NCI-H2227 treated with DMSO at 0.1 percent for 48 hours (cell line): ENCODE data around the gene PARP6.
"Not testable (repeated sequence)": the region's sequence is repeated elsewhere in the genome, so short reads cannot be mapped to it uniquely, and the experiment has no call there.

ENCODE experiments used
- DNase-seq: peaks from one replicate; lab custom pipeline; 2025; lab: John Stamatoyannopoulos, UW

PARP6 gene

GRCh38 chr15:72278737-72279136 lies 6.4 kb upstream of the PARP6 start:
- no peak for DNase-seq

GRCh38 chr15:72276326-72276700 lies 4.0 kb upstream of the PARP6 start:
- no peak for DNase-seq

GRCh38 chr15:72275635-72276325 lies 3.4 kb upstream of the PARP6 start:
- not testable (repeated sequence) for DNase-seq

GRCh38 chr15:72272997-72273352 lies 621 bp upstream of the PARP6 start:
- DNase-seq: no peak

- DNase-seq: no peak
These were observed 500 bp downstream of the PARP6 start for GRCh38 chr15:72271895-72272212.

GRCh38 chr15:72271221-72271620 lies 1.1 kb downstream of the PARP6 start:
- no peak for DNase-seq

GRCh38 chr15:72269739-72270138 lies 2.6 kb downstream of the PARP6 start:
- no peak for DNase-seq

GRCh38 chr15:72265031-72265430 lies 7.3 kb downstream of the PARP6 start:
- DNase-seq: no peak

- DNase-seq: no peak
These were observed 19.6 kb downstream of the PARP6 start for GRCh38 chr15:72252663-72253299.

GRCh38 chr15:72249142-72249810 lies 23.1 kb downstream of the PARP6 start:
- no peak for DNase-seq

GRCh38 chr15:72248514-72248913 lies 23.8 kb downstream of the PARP6 start:
- DNase-seq: no peak

GRCh38 chr15:72242775-72243370 lies 29.5 kb downstream of the PARP6 start:
- DNase-seq: no peak

- DNase-seq: no peak
These were observed 32.7 kb downstream of the PARP6 start for GRCh38 chr15:72239652-72240051.

GRCh38 chr15:72238586-72238985 lies 33.8 kb downstream of the PARP6 start:
- no peak for DNase-seq

GRCh38 chr15:72237853-72238224 lies 34.5 kb downstream of the PARP6 start:
- no peak for DNase-seq

- no peak for DNase-seq
These were observed 35.1 kb downstream of the PARP6 start for GRCh38 chr15:72237029-72237852.

- no peak for DNase-seq
These were observed 35.9 kb downstream of the PARP6 start for GRCh38 chr15:72236381-72237003.

- no peak for DNase-seq
These were observed 37.1 kb downstream of the PARP6 start for GRCh38 chr15:72235298-72235697.

- no peak for DNase-seq
These were observed 38.6 kb downstream of the PARP6 start for GRCh38 chr15:72233769-72234168.

GRCh38 chr15:72231833-72232478 lies 40.4 kb downstream of the PARP6 start:
- DNase-seq: no peak

GRCh38 chr15:72231066-72231832 lies 41.1 kb downstream of the PARP6 start, which contains the start of gene PKM:
PKM (minus strand) TSS chr15:72231190; CDS start chr15:72219097, 12,093 bp downstream.
- peak; percentile 88 for DNase-seq
